ENCODE measurements around the gene NAT10.

NAT10 gene

DNA sequence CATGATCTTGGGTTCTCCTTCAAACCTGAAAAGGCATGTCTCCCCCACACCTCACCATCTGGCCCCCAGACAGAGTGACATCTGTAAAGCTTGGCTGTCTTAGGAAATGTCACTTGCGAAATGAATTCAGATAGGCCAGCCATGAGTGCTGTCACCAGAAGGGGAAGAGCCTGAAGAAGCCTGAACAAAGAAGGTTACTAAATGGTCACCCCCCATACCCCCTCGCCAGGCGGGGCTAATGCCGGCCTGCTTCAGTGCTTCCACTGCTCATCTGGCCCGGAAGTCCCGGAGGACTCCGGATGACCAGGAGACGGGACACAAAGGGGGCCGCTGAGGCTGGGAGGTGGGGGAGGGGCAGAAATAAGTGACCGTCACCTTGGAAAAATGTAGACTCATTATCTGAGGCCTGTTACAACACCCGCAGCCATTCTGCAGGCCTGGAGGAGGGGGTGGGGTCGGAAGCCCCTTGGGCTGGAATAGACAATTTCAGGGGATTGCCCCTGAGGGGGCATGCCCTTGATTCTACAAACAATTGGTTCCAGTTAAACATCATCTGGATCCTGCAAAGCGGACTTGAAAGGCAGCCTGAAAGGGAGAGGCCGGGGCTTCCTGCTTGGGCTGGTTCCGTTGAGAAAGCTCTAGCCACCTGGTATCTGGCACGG, 43.2 kb downstream of the NAT10 start:
- no peak for ATAC-seq
- no peak for TF ChIP-seq ARNTL (CRISPR knock-in tag; IDR thresholded peaks at IDR 0.05; ENCODE audit: borderline replicate concordance, low read depth)
- TF ChIP-seq, protein P1, sequence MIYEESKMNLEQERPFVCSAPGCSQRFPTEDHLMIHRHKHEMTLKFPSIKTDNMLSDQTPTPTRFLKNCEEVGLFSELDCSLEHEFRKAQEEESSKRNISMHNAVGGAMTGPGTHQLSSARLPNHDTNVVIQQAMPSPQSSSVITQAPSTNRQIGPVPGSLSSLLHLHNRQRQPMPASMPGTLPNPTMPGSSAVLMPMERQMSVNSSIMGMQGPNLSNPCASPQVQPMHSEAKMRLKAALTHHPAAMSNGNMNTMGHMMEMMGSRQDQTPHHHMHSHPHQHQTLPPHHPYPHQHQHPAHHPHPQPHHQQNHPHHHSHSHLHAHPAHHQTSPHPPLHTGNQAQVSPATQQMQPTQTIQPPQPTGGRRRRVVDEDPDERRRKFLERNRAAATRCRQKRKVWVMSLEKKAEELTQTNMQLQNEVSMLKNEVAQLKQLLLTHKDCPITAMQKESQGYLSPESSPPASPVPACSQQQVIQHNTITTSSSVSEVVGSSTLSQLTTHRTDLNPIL (CRISPR knock-in tag; IDR thresholded peaks at IDR 0.05; ENCODE audit: low read depth): no peak

DNA sequence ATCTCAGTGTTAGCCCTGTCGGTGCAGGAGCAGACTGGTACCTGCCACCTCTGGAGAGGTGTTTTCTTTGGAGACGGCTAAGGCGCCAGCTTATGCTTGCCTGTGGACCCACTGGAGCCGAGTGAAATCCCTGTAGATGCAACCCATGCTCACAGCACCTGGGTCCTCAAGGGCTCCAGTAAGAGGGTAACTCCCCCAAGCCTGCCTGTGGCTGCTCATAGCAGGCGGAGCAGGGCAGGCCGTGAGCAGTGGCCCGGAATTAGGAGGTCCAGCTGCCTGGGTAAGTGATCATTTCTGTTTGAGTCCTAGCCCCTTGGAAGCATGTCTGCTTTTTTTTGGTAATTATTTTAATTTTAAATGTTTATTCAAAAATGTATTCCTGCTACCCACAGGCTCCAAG, 43.8 kb downstream of the NAT10 start:
- TF ChIP-seq ZC3H10 (CRISPR knock-in tag; IDR thresholded peaks at IDR 0.05): no peak
- TF ChIP-seq TOX (CRISPR knock-in tag; IDR thresholded peaks at IDR 0.05; ENCODE audit: borderline replicate concordance): no peak
- TF ChIP-seq, protein P2, sequence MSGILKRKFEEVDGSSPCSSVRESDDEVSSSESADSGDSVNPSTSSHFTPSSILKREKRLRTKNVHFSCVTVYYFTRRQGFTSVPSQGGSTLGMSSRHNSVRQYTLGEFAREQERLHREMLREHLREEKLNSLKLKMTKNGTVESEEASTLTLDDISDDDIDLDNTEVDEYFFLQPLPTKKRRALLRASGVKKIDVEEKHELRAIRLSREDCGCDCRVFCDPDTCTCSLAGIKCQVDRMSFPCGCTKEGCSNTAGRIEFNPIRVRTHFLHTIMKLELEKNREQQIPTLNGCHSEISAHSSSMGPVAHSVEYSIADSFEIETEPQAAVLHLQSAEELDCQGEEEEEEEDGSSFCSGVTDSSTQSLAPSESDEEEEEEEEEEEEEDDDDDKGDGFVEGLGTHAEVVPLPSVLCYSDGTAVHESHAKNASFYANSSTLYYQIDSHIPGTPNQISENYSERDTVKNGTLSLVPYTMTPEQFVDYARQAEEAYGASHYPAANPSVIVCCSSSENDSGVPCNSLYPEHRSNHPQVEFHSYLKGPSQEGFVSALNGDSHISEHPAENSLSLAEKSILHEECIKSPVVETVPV (CRISPR knock-in tag; IDR thresholded peaks at IDR 0.05): no peak
- no peak for TF ChIP-seq TCF4 (CRISPR knock-in tag; IDR thresholded peaks at IDR 0.05; ENCODE audit: borderline replicate concordance)
- no peak for TF ChIP-seq CSDC2 (CRISPR knock-in tag; IDR thresholded peaks at IDR 0.05)
- TF ChIP-seq ESRRG (CRISPR knock-in tag; IDR thresholded peaks at IDR 0.05): no peak
- TF ChIP-seq, protein P1 (CRISPR knock-in tag; IDR thresholded peaks at IDR 0.05; ENCODE audit: low read depth): no peak
- no peak for TF ChIP-seq ISL1 (CRISPR knock-in tag; IDR thresholded peaks at IDR 0.05)
- TF ChIP-seq, protein P3, sequence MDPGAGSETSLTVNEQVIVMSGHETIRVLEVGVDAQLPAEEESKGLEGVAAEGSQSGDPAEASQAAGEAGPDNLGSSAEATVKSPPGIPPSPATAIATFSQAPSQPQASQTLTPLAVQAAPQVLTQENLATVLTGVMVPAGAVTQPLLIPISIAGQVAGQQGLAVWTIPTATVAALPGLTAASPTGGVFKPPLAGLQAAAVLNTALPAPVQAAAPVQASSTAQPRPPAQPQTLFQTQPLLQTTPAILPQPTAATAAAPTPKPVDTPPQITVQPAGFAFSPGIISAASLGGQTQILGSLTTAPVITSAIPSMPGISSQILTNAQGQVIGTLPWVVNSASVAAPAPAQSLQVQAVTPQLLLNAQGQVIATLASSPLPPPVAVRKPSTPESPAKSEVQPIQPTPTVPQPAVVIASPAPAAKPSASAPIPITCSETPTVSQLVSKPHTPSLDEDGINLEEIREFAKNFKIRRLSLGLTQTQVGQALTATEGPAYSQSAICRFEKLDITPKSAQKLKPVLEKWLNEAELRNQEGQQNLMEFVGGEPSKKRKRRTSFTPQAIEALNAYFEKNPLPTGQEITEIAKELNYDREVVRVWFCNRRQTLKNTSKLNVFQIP (CRISPR knock-in tag; IDR thresholded peaks at IDR 0.05; ENCODE audit: borderline replicate concordance, low read depth): no peak
- TF ChIP-seq, protein P4, sequence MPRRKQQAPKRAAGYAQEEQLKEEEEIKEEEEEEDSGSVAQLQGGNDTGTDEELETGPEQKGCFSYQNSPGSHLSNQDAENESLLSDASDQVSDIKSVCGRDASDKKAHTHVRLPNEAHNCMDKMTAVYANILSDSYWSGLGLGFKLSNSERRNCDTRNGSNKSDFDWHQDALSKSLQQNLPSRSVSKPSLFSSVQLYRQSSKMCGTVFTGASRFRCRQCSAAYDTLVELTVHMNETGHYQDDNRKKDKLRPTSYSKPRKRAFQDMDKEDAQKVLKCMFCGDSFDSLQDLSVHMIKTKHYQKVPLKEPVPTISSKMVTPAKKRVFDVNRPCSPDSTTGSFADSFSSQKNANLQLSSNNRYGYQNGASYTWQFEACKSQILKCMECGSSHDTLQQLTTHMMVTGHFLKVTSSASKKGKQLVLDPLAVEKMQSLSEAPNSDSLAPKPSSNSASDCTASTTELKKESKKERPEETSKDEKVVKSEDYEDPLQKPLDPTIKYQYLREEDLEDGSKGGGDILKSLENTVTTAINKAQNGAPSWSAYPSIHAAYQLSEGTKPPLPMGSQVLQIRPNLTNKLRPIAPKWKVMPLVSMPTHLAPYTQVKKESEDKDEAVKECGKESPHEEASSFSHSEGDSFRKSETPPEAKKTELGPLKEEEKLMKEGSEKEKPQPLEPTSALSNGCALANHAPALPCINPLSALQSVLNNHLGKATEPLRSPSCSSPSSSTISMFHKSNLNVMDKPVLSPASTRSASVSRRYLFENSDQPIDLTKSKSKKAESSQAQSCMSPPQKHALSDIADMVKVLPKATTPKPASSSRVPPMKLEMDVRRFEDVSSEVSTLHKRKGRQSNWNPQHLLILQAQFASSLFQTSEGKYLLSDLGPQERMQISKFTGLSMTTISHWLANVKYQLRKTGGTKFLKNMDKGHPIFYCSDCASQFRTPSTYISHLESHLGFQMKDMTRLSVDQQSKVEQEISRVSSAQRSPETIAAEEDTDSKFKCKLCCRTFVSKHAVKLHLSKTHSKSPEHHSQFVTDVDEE (CRISPR knock-in tag; IDR thresholded peaks at IDR 0.05): no peak
- no peak for TF ChIP-seq BACH2 (CRISPR knock-in tag; IDR thresholded peaks at IDR 0.05; ENCODE audit: borderline replicate concordance)
- no peak for TF ChIP-seq ARNTL (CRISPR knock-in tag; IDR thresholded peaks at IDR 0.05; ENCODE audit: borderline replicate concordance, low read depth)
- TF ChIP-seq ZFP3 (CRISPR knock-in tag; IDR thresholded peaks at IDR 0.05): no peak
- TF ChIP-seq ZNF70 (CRISPR knock-in tag; IDR thresholded peaks at IDR 0.05): no peak
- TF ChIP-seq GLIS3 (CRISPR knock-in tag; IDR thresholded peaks at IDR 0.05): no peak
- TF ChIP-seq RARB (CRISPR knock-in tag; IDR thresholded peaks at IDR 0.05): no peak
- TF ChIP-seq, protein P5, sequence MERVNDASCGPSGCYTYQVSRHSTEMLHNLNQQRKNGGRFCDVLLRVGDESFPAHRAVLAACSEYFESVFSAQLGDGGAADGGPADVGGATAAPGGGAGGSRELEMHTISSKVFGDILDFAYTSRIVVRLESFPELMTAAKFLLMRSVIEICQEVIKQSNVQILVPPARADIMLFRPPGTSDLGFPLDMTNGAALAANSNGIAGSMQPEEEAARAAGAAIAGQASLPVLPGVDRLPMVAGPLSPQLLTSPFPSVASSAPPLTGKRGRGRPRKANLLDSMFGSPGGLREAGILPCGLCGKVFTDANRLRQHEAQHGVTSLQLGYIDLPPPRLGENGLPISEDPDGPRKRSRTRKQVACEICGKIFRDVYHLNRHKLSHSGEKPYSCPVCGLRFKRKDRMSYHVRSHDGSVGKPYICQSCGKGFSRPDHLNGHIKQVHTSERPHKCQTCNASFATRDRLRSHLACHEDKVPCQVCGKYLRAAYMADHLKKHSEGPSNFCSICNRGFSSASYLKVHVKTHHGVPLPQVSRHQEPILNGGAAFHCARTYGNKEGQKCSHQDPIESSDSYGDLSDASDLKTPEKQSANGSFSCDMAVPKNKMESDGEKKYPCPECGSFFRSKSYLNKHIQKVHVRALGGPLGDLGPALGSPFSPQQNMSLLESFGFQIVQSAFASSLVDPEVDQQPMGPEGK (CRISPR knock-in tag; IDR thresholded peaks at IDR 0.05; ENCODE audit: borderline replicate concordance): no peak
- no peak for TF ChIP-seq PPARA (CRISPR knock-in tag; IDR thresholded peaks at IDR 0.05; ENCODE audit: borderline replicate concordance)
- no peak for ATAC-seq

DNA sequence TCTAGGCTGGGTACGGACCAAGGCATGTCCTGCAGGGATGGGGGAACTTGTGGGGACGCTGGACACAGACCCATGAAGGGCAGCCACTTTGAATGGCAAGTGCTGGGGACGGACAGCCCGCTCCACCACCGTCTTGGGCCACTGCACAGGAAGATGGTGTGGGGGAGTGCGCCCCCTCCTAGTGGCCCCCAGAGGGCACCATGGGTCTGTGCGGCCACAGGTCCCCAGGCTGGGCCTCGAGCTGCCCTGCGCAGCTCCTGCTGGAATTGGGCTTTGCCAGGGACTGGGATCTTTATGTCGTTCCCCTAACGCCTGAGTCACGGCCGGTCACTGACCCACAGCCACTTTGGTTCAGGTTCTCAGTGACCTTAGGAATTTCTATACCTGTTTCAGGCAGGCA, 44.4 kb downstream of the NAT10 start:
- ATAC-seq: peak; percentile 78
- TF ChIP-seq PPARA (CRISPR knock-in tag; IDR thresholded peaks at IDR 0.05; ENCODE audit: borderline replicate concordance): no peak
- TF ChIP-seq ISL1 (CRISPR knock-in tag; IDR thresholded peaks at IDR 0.05): no peak
- no peak for TF ChIP-seq ESRRG (CRISPR knock-in tag; IDR thresholded peaks at IDR 0.05)
- TF ChIP-seq TCF4 (CRISPR knock-in tag; IDR thresholded peaks at IDR 0.05; ENCODE audit: borderline replicate concordance): no peak
- TF ChIP-seq ZNF565 (CRISPR knock-in tag; conservative IDR thresholded peaks at IDR 0.05; ENCODE audit: low read depth): no peak
